K562 (cell line): ENCODE measurements around the gene PPIP5K2. TPM values are rescaled to one million over a fixed set of nuclear protein-coding genes. Genes with fewer than 3 reads are reported as not detected.

Source experiments
- BACH1 ChIP-seq: fragments of 200-800 bp; sonication (Bioruptor generic); IDR thresholded peaks from 2 replicates; pipeline ENCODE4 v1.6.1; 2016; ENCODE audit warnings: missing genetic modification characterization, missing compliant biosample characterization
- BHLHE40 ChIP-seq: IDR thresholded peaks from 2 replicates; pipeline ENCODE4 v1.6.1; 2011; ENCODE audit warnings: low read length, improper control_type of control experiment
- BRD4 ChIP-seq: fragments of 200-600 bp; sonication (generic); IDR thresholded peaks from 2 replicates; pipeline ENCODE4 v1.6.1; 2017; ENCODE audit warnings: inconsistent platforms
- CAMTA2 ChIP-seq: fragments of 250-450 bp; sonication (Bioruptor Pico); conservative IDR thresholded peaks from 2 replicates; pipeline ENCODE4 v1.5.1; 2022
- CBX2 ChIP-seq: fragments of 200-600 bp; sonication (generic); IDR thresholded peaks from one replicate; pipeline ENCODE4 v1.6.1; 2012; ENCODE audit warnings: mild to moderate bottlenecking, low read length, inconsistent platforms; ENCODE audit not compliant: insufficient read depth, poor library complexity, severe bottlenecking
- EGR1 ChIP-seq: fragments of 450-650 bp; conservative IDR thresholded peaks from 2 replicates; pipeline ENCODE4 v1.6.1; 2017; ENCODE audit warnings: mild to moderate bottlenecking
- EZH2 ChIP-seq: IDR thresholded peaks from 2 replicates; pipeline ENCODE4 v1.6.1; 2012; ENCODE audit warnings: low read depth, mild to moderate bottlenecking, inconsistent platforms, low read length, borderline replicate concordance
- MEF2A ChIP-seq: IDR thresholded peaks from 2 replicates; pipeline ENCODE4 v1.6.1; 2011; ENCODE audit warnings: low read depth, mild to moderate bottlenecking, low read length, moderate library complexity; ENCODE audit not compliant: control insufficient read depth
- NFIC ChIP-seq: fragments of 450-650 bp; IDR thresholded peaks from 2 replicates; pipeline ENCODE4 v1.6.1; 2017; ENCODE audit warnings: mild to moderate bottlenecking, inconsistent platforms
- NR3C1 ChIP-seq: sonication (generic); formaldehyde crosslinking; IDR thresholded peaks from 2 replicates; pipeline ENCODE4 v1.8.1; 2022; ENCODE audit warnings: missing genetic modification reagents
- SAFB2 ChIP-seq: fragments of 200-400 bp; formaldehyde crosslinking; IDR thresholded peaks from 2 replicates; pipeline ENCODE4 v1.6.1; 2018; ENCODE audit warnings: borderline replicate concordance, low read length, low read depth, moderate library complexity; ENCODE audit not compliant: severe bottlenecking
- SIN3A ChIP-seq, 2 experiments: fragments of 150-350 bp in 1 of 2; IDR thresholded peaks; 2 replicates each; pipeline ENCODE4 v1.6.1; 2011 to 2016; ENCODE audit warnings: borderline replicate concordance in 2 of 2, low read depth in 2 of 2, low read length in 2 of 2, mild to moderate bottlenecking in 2 of 2, moderate library complexity in 2 of 2; ENCODE audit not compliant: control insufficient read depth in 1 of 2
- SUPT5H ChIP-seq: fragments of 450-650 bp; IDR thresholded peaks from 2 replicates; pipeline ENCODE4 v1.6.1; 2016
- TAF1 ChIP-seq: IDR thresholded peaks from 2 replicates; pipeline ENCODE4 v1.6.1; 2011; ENCODE audit warnings: mild to moderate bottlenecking, low read length, moderate library complexity; ENCODE audit not compliant: insufficient read depth, control insufficient read depth, severe bottlenecking; ENCODE audit errors: extremely low read depth
- TAF7 ChIP-seq: fragments of 450-650 bp; IDR thresholded peaks from 2 replicates; pipeline ENCODE4 v1.6.1; 2016; ENCODE audit warnings: missing genetic modification characterization, missing compliant biosample characterization
- XRCC3 ChIP-seq: fragments of 450-650 bp; IDR thresholded peaks from 2 replicates; pipeline ENCODE4 v1.6.1; 2017; ENCODE audit warnings: mild to moderate bottlenecking, moderate library complexity
- ZNF3 ChIP-seq: fragments of 250-450 bp; sonication (Bioruptor Pico); IDR thresholded peaks from 2 replicates; pipeline ENCODE4 v1.5.0; 2021; ENCODE audit warnings: mild to moderate bottlenecking, moderate library complexity
- ZNF584 ChIP-seq: fragments of 200-800 bp; sonication (Bioruptor generic); IDR thresholded peaks from 2 replicates; pipeline ENCODE4 v1.6.1; 2016; ENCODE audit warnings: low read depth, mild to moderate bottlenecking, missing genetic modification characterization, missing compliant biosample characterization
- ZNF644 ChIP-seq: fragments of 200-800 bp; sonication (Bioruptor generic); IDR thresholded peaks from 2 replicates; pipeline ENCODE4 v1.6.1; 2016; ENCODE audit warnings: low read depth, missing genetic modification characterization, missing compliant biosample characterization
- ZNF717 ChIP-seq: fragments of 250-450 bp; sonication (Bioruptor Pico); IDR thresholded peaks from 2 replicates; pipeline ENCODE4 v1.5.0; 2021
- polyA plus RNA-seq, 8 experiments: library from polyadenylated mRNA; depleted of rRNA in 4 of 8; stranded (reverse) in 5 of 8; unstranded in 3 of 8; fragments of >200 nt; fragmentation: Nextera tagmentation in 2 of 8; fragmentation: Illumina TruSeq in 1 of 8; extraction: Ambion mirVana in 2 of 8; extraction: Trizol in 1 of 8; gene quantifications; 2 replicates each; pipeline versions ENCODE4 v1.2.1 to v1.2.3, GENCODE V29; 2011 to 2014; ENCODE audit warnings: inconsistent platforms in 1 of 8, missing spikeins in 1 of 8
- total RNA-seq, 7 experiments: library from RNA; depleted of rRNA in 6 of 7; stranded (reverse); fragments of >200 nt in 6 of 7; fragmentation: Illumina TruSeq in 2 of 7; extraction: Trizol in 2 of 7; gene quantifications; 2 replicates each; pipeline versions ENCODE4 v1.2.1 to v1.2.3, GENCODE V29; 2011 to 2021; ENCODE audit warnings: low replicate concordance in 1 of 7
- TF ChIP-seq, protein P1 (sequence below), 2 experiments: fragments of 450-650 bp; formaldehyde crosslinking in 1 of 2; IDR thresholded peaks; 2 replicates each; pipeline versions ENCODE4 v1.4.0 to v1.6.1; 2014 to 2020; ENCODE audit warnings: mild to moderate bottlenecking in 2 of 2, borderline replicate concordance in 1 of 2, low read depth in 1 of 2

The PPIP5K2 gene
- total and polyA plus RNA-seq, 9 of the 15 experiments (the other 6 are each of a cell fraction or from before 2014, with no cell fraction given): 39.4 to 150 (median 99.1) TPM

DNA sequence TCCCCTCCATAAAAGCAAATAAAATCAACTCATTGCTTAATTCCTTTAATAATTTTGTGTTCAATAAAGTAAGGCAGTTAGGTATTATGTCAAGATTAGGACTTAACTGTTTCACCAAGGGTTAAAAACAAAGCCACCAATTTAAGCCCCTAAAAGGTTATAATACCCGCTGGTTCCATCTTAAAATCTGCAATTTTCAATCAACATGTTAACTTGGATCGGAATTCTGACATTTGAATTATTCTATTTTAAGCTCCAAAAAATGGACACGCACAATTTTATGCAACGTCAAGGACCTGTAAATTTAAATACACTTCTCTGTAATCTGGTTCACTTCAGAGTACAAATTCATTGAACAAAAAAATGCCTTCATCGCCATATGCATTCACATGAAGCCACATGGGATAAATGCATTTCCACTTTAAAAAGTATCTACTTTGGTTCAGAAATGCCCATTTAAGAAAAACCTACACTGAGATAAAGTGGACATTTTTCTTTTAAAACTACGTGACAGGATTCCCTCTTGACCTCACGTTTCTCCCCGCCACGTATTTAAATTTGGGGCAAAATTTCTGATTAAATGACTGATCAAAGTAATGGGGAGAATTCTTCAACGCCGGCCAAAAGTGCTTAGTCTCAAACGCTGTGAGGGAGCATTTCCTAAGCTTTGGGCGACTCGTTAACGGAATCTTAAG is 884 bp upstream of the PPIP5K2 start (continued):
- TF ChIP-seq, protein P1, sequence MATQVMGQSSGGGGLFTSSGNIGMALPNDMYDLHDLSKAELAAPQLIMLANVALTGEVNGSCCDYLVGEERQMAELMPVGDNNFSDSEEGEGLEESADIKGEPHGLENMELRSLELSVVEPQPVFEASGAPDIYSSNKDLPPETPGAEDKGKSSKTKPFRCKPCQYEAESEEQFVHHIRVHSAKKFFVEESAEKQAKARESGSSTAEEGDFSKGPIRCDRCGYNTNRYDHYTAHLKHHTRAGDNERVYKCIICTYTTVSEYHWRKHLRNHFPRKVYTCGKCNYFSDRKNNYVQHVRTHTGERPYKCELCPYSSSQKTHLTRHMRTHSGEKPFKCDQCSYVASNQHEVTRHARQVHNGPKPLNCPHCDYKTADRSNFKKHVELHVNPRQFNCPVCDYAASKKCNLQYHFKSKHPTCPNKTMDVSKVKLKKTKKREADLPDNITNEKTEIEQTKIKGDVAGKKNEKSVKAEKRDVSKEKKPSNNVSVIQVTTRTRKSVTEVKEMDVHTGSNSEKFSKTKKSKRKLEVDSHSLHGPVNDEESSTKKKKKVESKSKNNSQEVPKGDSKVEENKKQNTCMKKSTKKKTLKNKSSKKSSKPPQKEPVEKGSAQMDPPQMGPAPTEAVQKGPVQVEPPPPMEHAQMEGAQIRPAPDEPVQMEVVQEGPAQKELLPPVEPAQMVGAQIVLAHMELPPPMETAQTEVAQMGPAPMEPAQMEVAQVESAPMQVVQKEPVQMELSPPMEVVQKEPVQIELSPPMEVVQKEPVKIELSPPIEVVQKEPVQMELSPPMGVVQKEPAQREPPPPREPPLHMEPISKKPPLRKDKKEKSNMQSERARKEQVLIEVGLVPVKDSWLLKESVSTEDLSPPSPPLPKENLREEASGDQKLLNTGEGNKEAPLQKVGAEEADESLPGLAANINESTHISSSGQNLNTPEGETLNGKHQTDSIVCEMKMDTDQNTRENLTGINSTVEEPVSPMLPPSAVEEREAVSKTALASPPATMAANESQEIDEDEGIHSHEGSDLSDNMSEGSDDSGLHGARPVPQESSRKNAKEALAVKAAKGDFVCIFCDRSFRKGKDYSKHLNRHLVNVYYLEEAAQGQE (IDR thresholded peaks at IDR 0.05; ENCODE audit: borderline replicate concordance): no peak
- TF ChIP-seq, protein P1 (CRISPR knock-in tag; IDR thresholded peaks at IDR 0.05; ENCODE audit: low read depth): no peak
- TF ChIP-seq CAMTA2 (no peak), SUPT5H (0 out of 2 replicates have a peak, but pooled peaks have one; percentile 89), EGR1 (no peak), BACH1 (tag) (peak; percentile 44; the same call in 1 of the 2 replicates), NR3C1 (CRISPR knock-in tag) (no peak), BRD4 (peak; percentile 100), SIN3A (IDR thresholded peaks at IDR 0.05; ENCODE audit: borderline replicate concordance in 2 of 2, control insufficient read depth in 1 of 2, low read depth in 2 of 2, low read length in 2 of 2) (0 out of 4 replicates have a peak, but pooled peaks of 1 of the 2 experiments have one; percentile 34), NFIC (peak; percentile 38), TAF1 (no peak), TAF7 (tag) (peak; percentile 67; the same call in 1 of the 2 replicates), ZNF584 (CRISPR knock-in tag) (0 out of 2 replicates have a peak, but pooled peaks have one; percentile 54), EZH2 (no peak), SAFB2 (no peak), BHLHE40 (peak; percentile 22; the same call in 1 of the 2 replicates), MEF2A (no peak), ZNF644 (0 out of 2 replicates have a peak, but pooled peaks have one; percentile 20), XRCC3 (no peak), ZNF717 (CRISPR knock-in tag) (0 out of 2 replicates have a peak, but pooled peaks have one; percentile 14), ZNF3 (CRISPR knock-in tag) (0 out of 2 replicates have a peak, but pooled peaks have one; percentile 57), CBX2 (no peak)
